ENCODE measurements around the gene CAMK2N1.

DNA sequence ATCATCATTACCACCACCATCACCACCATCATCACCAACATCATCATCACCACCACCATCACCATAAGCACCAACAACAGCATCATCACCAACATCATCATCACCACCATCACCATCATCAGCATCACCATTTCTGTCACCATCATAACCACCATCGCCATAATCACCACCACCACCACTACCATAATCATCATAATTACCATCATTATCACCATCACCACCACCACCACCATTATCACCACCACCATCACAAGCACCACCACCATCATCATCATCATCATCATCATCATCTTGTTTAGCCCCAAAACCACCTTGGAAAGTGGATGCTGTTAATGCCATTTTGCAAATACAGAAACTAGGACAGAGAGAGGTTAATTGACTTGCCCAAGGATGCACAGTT, 22.5 kb downstream of the CAMK2N1 start:
- TF ChIP-seq, protein P1, sequence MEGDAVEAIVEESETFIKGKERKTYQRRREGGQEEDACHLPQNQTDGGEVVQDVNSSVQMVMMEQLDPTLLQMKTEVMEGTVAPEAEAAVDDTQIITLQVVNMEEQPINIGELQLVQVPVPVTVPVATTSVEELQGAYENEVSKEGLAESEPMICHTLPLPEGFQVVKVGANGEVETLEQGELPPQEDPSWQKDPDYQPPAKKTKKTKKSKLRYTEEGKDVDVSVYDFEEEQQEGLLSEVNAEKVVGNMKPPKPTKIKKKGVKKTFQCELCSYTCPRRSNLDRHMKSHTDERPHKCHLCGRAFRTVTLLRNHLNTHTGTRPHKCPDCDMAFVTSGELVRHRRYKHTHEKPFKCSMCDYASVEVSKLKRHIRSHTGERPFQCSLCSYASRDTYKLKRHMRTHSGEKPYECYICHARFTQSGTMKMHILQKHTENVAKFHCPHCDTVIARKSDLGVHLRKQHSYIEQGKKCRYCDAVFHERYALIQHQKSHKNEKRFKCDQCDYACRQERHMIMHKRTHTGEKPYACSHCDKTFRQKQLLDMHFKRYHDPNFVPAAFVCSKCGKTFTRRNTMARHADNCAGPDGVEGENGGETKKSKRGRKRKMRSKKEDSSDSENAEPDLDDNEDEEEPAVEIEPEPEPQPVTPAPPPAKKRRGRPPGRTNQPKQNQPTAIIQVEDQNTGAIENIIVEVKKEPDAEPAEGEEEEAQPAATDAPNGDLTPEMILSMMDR (IDR thresholded peaks at IDR 0.05; ENCODE audit: low read depth, low read length): no peak
- no peak for TF ChIP-seq EZH2phosphoT487 (IDR thresholded peaks at IDR 0.05; ENCODE audit: low read depth)

All from OCI-LY3 (cell line).